ENCODE measurements around the gene MORC2.

The MORC2 gene

DNA sequence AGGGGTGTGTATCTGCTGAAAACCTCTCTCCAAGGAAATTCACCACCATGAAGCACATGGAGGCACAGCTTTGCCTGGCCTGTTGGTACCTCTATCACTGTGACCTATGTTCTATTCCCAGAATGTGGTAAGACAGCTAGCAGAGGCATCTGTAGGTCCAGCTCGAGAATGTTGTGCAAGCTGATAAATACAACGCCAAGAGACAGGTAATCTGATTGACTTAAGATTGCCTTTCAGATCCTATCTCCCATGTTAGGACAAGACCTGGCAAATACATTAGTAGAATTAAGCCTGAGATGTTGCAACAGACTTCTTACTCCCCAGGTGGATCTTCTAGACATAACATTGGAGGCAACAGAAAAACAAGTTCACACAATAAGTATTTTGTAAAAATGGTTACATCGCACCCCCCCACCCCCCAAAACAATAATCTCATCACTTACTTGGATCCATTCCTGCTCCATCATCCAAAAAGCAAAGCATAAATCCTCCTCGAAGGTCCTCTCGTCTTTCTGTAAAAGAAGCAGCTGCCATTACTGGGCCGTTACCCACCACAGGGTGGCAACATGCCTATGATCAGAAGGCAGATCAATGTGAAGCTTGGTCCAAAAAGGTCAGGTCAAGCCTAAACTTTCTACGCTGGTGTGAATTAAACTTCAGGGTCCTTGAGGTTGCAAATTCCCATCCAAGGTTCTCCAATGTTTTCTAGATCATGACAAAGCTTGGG is 18.5 kb downstream of the MORC2 start:
- no peak for DNase-seq (ENCODE audit: low read depth in 2 of 2)

DNA sequence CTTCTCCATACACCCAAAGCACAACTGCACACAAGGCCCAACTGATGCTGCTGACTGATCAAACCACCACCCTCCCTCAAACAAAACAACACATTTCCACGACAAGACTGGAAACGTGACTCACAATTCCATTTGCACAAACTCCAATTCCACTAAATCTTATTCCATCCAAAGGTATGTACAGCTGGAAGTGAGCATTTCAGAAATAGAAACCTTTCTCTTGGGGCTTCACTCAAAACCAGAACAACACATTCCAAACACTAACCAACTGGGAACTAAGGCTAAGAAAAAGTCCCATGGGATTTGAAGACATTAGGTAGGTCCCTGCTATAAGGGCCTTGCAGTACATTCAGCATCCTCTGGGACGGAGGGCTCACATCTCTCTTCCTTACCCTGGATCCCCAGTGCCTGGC is 19.6 kb downstream of the MORC2 start:
- no peak for DNase-seq (ENCODE audit: low read depth in 2 of 2)

DNA sequence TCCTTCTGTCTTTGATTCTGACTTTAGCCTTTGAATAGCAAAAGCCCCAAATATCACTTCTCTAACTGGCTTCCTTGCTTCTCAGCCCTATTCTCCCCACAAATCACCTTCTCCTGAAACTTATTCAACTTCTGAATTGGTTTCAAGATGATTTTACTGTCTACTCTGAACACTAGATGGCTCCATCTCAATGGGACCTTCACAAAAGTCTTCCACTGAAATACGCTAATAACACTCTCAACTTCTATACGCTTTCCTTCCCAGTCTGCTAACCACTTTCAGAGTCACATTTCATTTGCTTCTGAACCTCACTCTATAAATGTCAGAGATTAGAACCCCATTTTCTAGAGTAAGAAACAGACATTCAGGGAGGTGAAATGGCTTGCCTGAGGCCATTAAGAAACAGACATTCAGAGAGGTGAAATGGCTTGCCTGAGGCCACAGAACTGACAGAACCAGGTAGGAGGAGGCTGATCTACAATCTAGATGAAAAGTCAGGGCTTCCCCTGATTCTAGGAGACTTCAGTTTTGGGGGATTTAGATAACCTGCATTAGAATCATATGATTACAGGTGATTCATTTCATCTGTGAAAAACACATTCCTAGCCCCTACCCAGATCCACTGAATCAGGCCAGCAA is 20.6 kb downstream of the MORC2 start:
- DNase-seq (ENCODE audit: low read depth in 2 of 2) = no peak

DNA sequence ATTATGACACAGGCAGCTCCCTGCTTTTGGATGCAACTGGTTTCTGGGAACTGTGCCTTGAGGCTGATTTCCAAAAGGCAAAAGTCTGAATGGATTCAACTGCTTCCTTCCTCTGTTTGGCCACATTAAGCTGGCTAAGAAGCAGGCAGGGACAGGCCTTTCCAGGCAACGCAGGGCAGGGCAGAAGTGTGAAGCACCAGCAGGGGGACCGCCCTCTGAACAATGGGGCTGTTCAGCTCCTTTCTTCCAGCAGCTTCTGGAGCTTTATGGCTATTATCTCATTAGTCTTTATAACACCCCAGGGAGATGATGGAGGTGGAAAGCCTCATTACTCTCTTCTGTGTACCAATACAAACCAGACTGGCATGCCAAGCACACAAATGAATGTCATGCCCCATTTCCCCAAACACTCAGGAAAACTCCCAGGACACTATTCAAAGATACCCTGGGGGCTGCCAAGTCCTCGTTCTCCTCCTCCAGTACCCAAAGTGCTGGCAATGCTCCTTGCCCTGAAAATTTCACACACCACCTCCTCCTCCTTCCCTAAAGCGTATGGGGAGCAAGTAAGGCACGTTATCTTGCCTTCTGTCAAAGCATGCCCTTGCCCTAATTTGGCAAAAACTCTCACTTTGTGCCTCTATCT is 21.3 kb downstream of the MORC2 start:
- DNase-seq (ENCODE audit: low read depth in 2 of 2) = no peak

DNA sequence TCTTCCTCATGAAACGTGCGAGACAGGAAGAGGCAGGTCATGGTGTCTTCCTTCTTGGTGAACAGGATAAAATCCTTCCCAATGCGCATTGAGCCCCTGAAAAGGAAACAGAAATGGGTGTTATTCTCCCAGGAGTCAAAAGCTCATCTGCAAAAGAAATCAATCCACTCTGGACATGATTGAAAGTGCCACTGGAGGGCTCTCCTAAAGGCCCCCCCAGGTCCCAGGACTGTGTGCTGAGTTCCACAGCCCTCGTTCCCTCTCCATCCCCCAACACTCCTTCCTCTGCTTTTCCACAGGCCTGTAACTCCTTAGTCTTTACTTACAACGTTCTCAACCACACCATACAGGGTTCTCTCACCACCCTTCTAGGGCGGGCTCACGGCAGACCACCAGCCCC is 22.2 kb downstream of the MORC2 start:
- no peak for DNase-seq (ENCODE audit: low read depth in 2 of 2)

DNA sequence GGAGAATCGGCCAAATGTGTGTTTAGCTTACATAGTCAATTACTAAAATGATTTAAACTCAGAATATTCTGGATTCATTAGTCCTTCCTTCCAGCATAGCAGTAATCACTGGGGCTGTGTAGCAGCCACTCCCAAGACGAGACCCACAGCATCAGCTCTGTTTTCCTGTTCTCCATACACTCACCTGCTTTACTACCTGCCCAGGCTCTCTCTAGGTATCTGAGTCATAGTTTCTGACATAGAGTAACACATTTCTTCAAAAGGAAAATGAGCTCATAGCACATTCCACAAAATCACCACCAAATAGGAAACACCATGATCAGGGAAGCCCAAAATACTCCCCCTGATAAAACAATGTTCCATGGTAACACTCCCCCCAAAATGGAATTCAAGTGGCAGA is 22.9 kb downstream of the MORC2 start:
- DNase-seq (ENCODE audit: low read depth in 2 of 2) = no peak

DNA sequence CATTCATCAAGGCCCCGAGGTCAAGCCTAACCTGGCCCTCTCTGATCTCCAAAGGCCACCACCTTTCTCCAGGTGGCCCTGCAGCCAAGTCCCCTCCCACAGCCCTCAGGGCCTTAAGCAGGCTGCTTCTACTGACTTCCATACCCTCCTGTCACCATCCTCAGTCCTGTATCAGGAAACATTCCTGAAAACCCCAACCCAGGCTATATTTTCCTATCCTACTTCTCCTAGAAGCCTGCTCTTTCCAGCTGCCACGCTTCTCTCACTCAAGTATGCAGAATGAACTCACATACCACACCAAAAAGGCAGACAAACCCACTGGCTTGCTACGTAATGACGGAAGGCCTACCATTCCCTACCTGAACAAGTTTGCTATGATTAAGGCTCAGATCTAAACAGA is 23.6 kb downstream of the MORC2 start:
- no peak for DNase-seq (ENCODE audit: low read depth in 2 of 2)

DNA sequence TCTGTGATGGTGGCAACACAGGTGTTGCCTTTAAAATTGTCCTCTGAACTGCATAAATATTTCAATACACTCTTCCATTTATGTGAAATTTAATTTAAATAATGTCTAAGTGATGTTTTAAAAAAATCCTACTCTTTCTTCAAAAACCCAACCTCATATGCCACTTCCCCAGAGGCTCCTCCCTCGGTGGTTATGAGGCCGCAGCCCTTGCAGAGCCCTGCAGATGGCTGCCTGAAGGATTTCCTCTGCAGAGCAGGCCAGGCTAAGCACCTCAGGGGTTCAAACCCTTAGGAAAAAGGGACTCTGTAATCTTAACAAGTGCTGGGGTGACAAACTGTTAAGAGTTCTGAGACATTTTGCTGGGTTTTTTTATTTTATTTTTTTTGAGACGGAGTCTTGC is 25.2 kb downstream of the MORC2 start:
- no peak for DNase-seq (ENCODE audit: low read depth in 2 of 2)

DNA sequence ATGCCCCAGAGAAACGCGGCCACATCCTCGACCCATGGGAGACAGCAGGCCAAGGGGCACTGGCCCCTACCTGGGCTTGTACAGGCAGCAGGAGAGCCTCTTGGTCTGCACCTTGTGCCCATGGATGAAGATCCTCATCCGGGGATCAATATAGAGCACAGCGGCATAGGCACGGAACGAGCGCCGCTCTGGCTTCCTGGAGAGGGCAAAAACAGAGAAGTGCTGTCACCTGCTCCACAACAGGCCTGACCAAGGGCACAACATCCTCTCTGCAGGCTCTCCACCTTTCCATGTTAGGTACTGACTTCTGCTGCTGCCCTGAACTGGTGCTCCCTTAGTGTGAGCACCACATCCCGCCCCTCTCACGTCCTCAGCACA is 27.2 kb downstream of the MORC2 start:
- no peak for DNase-seq (ENCODE audit: low read depth in 2 of 2)

DNA sequence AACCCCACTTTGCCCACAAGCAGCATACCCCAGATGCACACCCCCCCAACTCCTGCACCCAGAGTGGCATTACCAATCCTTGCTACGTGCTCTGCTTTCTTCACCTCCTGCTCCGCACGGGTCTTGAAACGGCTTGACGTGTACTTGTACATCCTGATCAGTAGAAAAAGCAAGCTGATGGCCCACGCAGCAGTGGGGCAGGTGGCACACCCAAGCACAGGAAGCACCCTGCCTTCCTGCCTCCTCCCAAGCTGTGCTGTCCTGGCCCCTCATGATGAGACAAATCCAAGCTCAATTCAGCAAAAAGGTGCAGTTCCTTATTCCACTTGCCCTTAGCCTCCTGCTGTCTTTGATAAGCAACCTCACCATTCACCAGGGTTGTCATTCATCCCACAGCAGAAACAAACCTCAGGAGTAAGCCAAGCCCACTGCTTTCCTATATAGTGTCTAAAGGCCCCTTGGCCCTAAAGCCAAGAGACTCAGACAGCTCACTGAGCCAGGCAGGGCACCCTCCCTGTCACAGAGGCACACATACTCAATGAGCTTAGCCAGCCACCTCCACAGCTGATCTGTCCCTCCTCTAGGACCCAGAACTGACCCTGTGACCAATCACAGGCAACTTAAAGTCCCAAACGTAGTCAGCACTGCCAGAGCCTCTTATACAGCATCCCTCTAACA is 27.8 kb downstream of the MORC2 start:
- DNase-seq (ENCODE audit: low read depth in 2 of 2) = no peak

DNA sequence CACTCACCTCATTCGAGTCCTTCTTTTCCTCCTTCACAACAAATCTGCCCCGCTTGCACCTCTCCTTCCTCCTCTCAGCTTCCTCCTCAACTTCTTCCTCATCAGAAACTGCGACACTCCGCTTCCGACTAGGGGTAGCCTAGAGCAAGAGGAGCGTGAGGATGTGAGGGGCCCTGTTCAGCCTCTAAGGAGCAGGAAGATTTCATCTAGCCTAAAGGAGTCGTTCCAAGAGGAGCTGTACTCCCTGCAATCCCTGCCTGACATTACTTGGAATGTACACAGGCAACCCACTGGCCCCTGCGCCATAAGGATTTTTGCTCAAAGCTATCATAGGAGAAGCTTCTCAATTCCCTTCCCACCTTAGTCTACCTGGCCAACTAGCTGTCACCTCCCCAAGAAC is 34.5 kb downstream of the MORC2 start:
- DNase-seq (ENCODE audit: low read depth in 2 of 2) = no peak

DNA sequence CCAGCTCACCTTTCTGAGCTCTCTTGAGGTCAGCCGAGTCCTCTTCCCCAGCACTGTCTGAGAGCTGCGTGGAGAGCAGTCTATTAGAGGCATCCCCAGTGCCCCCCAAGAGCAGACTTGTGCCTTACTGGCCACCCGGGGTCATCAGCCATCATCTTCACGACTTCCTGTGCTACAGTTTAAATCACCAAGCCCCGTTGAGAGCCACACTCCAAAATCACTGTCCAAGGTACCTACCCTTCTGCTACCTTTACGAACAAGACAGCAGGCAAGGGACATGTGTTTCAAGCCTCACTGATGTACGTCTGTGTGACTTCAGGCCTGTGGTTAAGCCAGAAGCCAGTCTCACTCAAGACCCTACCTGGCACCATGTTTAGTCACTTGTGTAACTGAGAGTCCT is 35.1 kb downstream of the MORC2 start:
- no peak for DNase-seq (ENCODE audit: low read depth in 2 of 2)

DNA sequence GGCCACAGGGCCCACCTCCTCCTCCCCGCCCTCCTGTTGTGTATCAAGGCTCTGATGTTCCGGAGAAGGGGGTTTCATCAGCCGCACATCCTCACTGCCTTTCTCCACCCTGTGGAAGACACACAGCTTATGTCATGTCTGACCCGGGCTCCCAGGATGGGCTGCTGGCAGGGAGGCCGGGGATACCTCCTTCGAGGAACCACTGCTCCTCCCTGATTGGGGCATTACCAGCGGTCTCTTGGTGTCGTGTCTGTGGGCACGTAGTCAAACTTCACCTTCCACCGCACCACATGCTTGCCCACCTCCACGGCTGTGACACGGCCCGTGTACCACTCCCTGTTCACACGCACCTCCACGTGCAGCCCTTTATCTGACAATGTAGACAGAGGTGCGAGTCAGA is 35.9 kb downstream of the MORC2 start:
- DNase-seq (ENCODE audit: low read depth in 2 of 2) = no peak

DNA sequence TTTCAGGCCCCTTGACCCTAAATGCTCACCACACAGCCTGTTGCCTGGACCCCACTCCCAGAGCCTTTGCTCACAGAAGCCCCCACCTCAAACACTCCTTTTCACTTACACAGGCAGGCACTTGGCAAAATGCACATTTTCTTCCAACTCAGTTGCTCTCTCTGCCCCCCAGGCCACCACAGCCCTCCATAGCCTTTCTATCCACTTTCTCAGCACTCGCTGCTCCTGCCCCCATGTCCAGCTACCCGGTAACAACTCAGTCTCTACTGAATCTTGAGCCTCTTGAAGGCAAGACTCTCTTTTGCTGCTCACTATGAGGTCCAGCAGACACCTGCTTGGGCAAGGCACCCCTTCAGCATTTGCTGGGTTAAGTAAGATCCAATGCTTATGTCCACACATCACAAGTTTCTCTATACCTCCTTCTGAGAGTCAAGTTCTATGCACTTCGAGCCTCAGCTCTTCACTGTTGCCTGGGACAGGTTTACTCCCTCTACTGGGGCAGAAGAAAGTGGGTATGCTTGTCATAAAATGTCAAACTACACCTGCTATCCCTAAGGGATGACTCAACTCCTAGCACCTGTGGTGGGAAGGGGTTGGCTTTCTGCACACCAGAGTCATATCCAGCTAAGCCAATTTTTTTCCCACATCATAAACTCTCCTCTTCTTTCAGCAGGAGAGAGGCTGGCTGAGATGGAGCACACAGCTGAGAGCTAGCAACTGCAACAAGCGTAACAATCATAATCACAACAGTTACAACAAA is 36.9 kb downstream of the MORC2 start:
- DNase-seq (ENCODE audit: low read depth in 2 of 2) = no peak

DNA sequence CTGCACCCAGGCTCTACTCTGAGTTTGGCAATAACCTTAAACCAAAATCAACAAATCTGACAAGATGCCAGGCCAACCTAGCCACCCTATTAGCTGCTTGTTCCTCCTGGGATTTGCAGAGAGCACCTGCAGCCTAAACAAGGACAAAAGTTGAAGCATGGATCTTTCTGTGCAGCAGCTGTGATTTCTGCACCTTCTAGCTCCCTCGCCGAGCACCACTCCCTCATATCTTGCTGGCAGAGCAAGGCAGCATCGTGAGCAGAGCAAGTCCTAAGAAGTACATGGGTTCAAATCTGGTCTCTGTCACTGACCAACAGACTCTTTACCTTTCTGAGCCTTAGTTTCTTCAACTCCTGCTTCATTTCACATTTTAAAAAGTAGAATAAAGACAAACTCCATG is 38.3 kb downstream of the MORC2 start:
- DNase-seq (ENCODE audit: low read depth in 2 of 2) = no peak

DNA sequence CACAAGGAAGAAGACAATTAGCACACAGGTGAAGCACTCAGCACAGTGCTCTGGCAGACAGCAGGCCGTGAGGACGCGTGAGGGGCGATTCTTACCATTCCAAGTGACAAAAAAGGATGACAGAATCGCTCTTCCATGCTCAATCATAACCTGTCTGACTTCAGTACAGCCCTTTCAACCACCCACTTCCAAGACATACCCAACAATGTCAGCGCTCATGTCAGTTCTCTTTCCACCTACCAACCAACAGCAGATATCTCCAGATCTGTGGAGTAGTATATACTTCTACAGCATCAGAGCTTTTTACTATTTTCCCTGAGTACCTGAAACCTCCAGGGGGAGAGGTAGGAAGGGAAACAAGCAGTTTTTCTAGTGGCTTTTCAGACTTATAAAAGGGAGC is 40.2 kb downstream of the MORC2 start:
- DNase-seq (ENCODE audit: low read depth in 2 of 2) = no peak

DNA sequence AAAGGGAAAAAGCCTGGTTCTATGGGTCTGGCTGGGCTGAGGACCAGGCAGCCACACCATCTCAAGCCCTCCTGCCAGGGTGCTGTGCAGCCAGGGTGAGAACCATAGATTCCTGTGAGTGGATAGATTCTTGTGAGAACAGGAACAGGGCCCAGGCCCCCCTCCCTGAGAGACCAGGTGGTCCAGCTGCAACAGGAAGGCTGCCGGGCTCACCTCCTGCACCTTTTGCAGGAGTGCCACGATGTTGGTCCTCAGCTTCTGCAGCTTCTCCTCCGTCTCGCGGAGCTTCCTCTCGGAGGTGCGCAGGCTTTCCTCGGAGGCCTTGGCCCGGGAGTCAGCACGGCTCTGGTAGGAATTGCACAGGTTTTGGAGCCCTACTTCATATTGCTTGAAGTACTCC is 40.8 kb downstream of the MORC2 start:
- DNase-seq (ENCODE audit: low read depth in 2 of 2) = no peak

DNA sequence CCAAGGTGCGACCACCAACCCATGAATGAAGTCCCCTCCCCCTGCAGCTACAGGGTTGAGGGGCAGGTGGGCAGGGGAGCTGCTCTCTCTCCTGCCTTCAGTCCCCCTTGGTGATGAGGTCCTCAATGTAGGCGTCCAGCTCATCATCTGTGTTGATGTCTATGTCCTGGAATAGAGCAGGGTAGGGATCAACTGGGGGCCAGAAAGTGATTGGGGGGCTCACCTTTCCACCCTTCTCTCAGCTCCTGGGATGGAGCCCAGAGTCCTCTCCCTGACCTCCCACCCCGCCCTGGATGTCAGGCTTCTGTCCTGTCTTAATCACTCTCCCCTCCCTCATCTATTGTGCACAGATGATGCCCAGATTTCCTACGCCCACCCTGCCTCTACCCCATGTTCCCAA is 41.9 kb downstream of the MORC2 start:
- no peak for DNase-seq (ENCODE audit: low read depth in 2 of 2)

DNA sequence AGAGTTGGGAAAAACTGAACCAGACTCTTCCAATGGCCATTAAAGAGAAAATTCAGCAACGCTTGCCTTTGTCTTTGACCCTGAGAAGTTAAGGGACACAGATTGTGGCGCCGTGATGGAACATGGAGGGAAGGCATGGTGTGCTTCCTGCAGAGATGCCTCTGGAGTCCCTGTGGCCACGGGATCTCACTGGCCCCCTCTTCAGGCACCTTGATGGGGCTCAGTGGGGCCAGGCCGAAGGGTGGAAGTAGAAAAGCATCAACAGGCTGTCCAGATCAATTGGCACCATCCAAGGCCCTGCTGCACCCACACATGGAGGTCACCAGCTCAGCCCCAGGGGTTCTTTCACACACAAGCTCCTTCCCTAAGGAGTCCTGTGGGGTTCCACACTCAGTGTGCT is 42.9 kb downstream of the MORC2 start:
- no peak for DNase-seq (ENCODE audit: low read depth in 2 of 2)

DNA sequence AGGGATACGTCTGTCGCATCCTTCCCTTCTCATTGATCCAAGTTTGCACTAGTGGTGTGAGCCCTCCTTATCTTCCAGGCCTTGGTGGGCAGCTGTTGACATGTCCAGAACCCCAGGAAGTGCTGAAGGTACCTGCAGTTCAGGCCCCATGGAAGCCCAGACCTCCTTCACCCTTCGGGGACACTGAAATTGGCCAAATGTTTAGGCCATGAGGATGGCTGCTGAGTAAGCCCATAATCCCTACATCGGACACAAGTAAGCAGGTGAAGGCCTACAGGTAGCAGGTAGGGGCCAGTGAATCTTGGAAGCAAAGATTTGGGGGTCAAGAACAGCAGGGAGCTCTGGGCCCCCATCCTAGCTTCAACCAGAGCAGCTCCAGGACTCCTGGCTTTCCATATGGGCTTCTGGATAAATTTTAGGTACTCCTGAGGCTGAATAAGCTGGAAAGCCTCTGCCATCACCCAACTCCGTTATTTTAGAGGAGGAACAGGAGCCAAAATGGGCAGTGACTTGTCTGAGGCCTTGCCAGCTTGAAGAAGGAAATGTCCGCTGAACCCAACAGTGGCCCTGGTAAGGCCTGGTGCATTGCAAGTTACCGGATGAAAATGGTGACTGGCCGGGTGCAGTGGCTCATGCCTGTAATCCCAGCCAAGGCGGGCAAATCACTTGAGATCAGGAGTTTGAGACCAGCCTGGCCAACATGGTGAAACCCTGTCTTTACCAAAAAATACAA is 45.2 kb downstream of the MORC2 start:
- DNase-seq (ENCODE audit: low read depth in 2 of 2) = no peak

DNA sequence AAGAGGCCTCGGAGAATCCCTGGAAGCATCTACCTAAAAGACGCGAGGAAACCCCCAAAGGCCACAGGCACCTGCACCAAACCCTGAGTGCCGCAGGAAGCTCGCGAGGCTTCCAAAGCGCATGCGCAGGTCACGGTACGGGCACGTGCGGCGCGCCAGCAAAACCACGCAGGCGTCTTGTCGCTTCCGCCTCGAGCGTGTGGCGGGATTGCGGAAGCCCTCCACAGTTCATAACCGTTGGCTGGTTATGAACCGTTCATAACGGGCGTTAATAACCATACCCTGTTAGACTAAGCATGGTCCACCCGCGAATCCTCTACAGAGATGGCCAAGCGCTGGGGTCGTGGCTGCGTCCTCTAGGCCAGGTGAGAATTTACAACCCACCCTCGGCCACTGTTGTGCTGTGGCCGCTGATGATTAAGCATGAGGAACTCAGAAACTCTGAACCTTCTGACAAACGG is 46.4 kb downstream of the MORC2 start:
- peak; percentile 66 to 67 for DNase-seq (ENCODE audit: low read depth in 2 of 2)

All from stimulated activated CD4-positive, alpha-beta T cell treated with anti-CD3 and anti-CD28 coated beads, Interleukin-15, amount 100 ng/mL, for 48 hours (primary cell).